ENCODE measurements around the gene ITPA.

The ITPA gene

DNA sequence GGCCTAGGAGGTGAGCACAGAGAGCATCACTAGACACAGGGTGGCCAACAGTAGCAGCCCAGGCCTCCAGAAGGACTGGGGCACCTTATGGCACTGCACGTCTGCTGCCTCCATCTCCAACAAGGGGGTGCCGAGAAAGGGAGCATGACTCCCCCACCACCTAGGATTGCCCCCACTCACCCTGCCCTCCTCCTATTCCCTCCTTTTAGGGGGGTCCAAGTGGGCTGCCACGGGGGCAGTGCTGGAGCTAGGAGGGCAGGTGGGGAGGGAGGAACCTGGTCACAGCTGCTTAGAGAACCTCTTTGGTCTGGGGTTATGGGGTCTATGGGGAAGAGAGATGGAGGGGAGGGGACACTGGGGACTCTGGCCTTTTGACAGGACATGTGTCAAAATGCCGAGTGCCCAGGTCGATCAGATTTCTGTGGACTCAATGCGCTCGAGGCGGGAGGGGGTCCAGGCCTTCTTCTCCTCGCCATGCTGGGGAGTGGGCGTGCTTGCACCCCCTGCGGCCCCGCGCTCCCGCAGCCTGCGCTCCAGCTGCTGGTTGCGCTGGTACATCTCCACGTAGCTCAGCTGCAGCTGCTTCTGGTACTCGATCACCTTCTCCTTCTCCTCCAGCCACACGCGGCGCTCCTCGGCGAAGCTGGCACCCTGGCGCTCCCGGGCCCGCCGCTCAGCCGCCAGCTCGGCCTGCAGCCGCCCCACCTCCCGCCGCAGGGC is 45.1 kb upstream of the ITPA start:
- DNase-seq (ENCODE audit: low read depth, low spot score) = no peak
- in situ Hi-C loops (cut with HindIII; ENCODE audit: low sequenced_read_pairs) = no loop called here
- H3K4me3 ChIP-seq (ENCODE audit: low read depth, low read length) = no peak overlapping the region
- TF ChIP-seq, protein P1, sequence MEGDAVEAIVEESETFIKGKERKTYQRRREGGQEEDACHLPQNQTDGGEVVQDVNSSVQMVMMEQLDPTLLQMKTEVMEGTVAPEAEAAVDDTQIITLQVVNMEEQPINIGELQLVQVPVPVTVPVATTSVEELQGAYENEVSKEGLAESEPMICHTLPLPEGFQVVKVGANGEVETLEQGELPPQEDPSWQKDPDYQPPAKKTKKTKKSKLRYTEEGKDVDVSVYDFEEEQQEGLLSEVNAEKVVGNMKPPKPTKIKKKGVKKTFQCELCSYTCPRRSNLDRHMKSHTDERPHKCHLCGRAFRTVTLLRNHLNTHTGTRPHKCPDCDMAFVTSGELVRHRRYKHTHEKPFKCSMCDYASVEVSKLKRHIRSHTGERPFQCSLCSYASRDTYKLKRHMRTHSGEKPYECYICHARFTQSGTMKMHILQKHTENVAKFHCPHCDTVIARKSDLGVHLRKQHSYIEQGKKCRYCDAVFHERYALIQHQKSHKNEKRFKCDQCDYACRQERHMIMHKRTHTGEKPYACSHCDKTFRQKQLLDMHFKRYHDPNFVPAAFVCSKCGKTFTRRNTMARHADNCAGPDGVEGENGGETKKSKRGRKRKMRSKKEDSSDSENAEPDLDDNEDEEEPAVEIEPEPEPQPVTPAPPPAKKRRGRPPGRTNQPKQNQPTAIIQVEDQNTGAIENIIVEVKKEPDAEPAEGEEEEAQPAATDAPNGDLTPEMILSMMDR (IDR thresholded peaks at IDR 0.05; ENCODE audit: low read depth, low read length) = no peak

DNA sequence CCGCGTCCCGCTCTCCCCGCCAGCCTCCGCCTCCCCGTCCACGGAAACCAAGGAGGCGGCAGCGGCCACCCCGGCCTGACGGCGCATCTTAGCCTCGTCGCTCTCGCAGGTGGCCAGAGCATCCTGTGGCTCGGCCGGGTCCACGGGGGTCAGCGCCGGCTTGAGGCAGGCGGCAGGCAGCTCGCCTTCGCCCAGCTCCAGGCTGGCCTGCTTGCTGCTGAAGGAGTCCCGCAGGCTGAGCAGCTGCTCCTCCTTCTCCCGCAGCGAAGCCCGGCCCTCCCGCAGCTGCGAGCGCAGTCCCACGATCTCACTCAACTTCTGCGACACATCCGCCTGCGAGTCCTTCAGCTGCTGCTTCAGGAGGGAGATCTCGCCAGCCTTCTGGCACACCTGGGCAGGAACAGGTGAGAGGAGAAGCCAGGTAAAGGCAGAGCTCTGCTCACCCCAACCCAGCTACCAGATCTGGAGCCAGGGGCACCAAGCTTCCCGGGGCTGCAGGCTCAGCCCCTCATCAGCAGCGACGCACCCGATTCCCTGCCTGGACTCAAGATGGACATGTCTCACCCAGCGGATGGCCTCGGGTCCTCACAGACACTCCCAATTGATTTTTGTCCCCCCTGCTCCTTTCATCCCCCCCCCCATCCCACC is 44.4 kb upstream of the ITPA start:
- in situ Hi-C loops (cut with HindIII; ENCODE audit: low sequenced_read_pairs) = no loop called here
- TF ChIP-seq, protein P1 (IDR thresholded peaks at IDR 0.05; ENCODE audit: low read depth, low read length) = no peak
- no peak for DNase-seq (ENCODE audit: low read depth, low spot score)

DNA sequence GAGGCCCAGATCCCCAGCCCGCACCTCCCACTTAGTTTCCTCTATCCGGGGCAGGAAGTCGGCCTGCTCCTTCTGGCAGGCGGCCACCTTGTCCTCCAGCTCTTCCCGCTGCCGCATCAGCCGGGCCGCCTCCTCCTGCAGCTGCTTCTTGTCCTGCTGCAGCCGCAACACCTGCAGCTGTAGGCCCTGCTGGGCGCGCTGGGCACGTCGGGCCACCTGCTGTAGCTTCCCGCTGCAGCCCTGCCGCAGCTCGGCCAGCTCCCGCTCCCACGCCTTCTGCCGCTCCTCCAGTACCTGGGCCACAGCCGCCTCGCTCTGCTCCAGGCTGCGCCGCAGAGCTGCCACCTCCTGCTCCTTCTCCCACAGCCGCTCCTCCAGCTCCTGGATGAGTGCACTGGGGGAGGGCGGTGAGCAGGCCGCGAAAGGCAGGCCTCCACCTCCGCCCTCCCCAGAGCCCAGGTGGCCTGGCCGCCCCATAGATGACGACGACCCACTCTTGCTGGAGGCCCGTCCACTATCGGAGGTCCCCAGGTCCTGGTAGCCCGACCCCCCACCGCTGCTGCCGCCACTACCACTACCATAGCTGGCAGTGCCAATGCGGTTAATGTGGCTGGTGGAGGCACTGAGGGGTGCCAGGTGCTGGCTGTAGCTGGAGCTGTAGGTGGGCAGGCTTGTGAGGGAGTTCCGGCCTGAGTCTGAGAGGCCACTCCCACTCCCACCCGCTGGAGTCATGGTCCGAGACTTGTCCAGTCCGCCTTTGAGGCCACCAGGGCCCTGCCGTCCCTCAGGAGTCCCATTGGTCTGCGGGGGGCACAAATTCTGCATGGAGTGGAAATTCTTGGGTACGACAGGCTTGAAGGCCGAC is 43.6 kb upstream of the ITPA start:
- in situ Hi-C loops (cut with HindIII; ENCODE audit: low sequenced_read_pairs) = no loop called here
- no peak overlapping the region for H3K4me3 ChIP-seq (ENCODE audit: low read depth, low read length)
- TF ChIP-seq, protein P1 (IDR thresholded peaks at IDR 0.05; ENCODE audit: low read depth, low read length) = no peak
- DNase-seq (ENCODE audit: low read depth, low spot score) = peak; percentile 14

More for the DNA sequence above, 44.4 kb upstream of the ITPA start:
- H3K4me3 ChIP-seq (ENCODE audit: low read depth, low read length) = no peak overlapping the region

DNA sequence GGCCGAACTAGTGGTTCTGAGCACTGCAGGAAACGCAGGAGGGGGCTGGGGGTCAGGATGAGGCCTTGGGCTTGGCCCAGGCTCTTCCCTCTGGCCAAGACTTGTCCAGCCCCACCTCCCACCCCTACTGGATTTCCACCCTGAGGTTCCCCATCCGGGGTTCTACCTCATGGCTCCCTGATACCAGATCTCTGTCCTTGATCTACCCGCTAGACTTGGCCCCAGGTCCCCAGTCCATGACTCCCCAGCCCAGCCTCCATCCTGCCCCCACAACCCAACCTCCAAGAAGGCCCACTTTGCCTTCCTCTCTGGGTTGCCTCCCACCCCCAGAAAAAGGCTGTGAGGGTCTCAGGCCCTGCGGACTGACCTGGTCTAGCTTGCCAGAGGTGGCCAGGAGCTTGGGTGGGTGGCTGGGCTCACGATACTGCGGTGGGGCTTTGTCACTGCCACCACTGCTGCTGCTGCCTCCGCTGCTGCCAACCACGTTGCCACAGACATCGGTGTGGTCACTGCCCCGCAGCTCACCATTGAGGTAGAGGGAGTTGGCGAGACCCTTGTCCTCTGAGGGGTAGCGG is 42.9 kb upstream of the ITPA start:
- TF ChIP-seq, protein P1 (IDR thresholded peaks at IDR 0.05; ENCODE audit: low read depth, low read length) = no peak
- no peak overlapping the region for H3K4me3 ChIP-seq (ENCODE audit: low read depth, low read length)
- no peak for DNase-seq (ENCODE audit: low read depth, low spot score)
- in situ Hi-C loops (cut with HindIII; ENCODE audit: low sequenced_read_pairs) = no loop called here

DNA sequence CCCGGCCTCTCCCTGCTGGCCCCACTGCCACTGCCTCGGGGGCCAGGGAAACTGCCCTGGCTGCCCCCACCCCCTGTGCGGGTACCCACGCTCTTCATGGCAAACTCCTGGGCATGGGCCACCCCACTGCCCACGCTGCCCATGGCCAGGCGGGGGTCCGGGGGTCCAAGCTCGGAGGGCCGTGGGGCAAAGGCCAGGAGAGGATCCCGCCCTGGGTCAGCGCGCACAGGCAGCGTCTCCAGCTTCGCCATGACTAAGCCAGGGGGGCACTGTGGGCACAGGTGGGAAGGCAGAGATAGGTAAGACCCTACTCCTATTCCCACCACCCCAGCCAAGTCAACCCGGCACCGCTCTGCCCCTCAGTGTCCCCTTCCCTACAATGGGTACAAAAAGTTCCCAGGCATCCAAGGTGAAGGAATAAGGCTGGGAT is 42.4 kb upstream of the ITPA start:
- no peak overlapping the region for H3K4me3 ChIP-seq (ENCODE audit: low read depth, low read length)
- TF ChIP-seq, protein P1 (IDR thresholded peaks at IDR 0.05; ENCODE audit: low read depth, low read length) = no peak
- in situ Hi-C loops (cut with HindIII; ENCODE audit: low sequenced_read_pairs) = no loop called here
- DNase-seq (ENCODE audit: low read depth, low spot score) = no peak

DNA sequence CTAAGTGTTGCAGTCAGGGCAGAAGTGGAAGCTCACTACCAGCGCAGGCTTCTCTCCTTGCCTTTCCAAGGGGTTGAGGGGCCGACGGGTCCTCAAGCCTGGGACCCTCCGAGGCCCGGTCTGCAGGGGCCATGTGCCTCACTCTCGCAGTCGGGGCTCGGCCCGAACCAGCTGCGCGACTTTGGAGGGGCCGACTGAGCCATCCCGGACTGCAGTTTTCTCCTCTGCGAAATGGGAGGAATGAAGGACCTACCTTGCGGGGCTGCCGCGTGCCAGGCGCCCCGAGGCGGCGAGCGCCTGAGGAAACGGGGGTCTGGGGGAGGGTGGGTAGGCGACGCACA is 41.6 kb upstream of the ITPA start:
- in situ Hi-C loops (cut with HindIII; ENCODE audit: low sequenced_read_pairs) = no loop called here
- no peak overlapping the region for H3K4me3 ChIP-seq (ENCODE audit: low read depth, low read length)
- TF ChIP-seq, protein P1 (IDR thresholded peaks at IDR 0.05; ENCODE audit: low read depth, low read length) = no peak
- DNase-seq (ENCODE audit: low read depth, low spot score) = no peak

Data from astrocyte of the spinal cord (primary cell).